Stimulated activated naive CD8-positive, alpha-beta T cell treated with anti-CD3 and anti-CD28 coated beads, Interleukin-15, amount 100 ng/mL, for 72 hours (primary cell): Measurements from ENCODE around the gene SLC6A11.

Experiments
- ATAC-seq: fragments of 150-1000 bp; cut with Tn5 transposase; 2 replicates; pipeline ENCODE4 v1.10.0; 2021; ENCODE audit warnings: mild to moderate bottlenecking, moderate library complexity
- DNase-seq, 2 donors: peaks; one replicate each; pipeline ENCODE4 v3.0.0; 2021 to 2022
- H3K27ac Mint-ChIP-seq, 2 donors: one replicate each; pipeline ENCODE4 v1.8.0; 2022; ENCODE audit warnings: mild to moderate bottlenecking in 2 of 2, mixed read lengths in 2 of 2, moderate library complexity in 2 of 2
- H3K27me3 Mint-ChIP-seq: one replicate; pipeline ENCODE4 v1.8.0; 2022; ENCODE audit warnings: mixed read lengths
- H3K4me1 Mint-ChIP-seq: one replicate; pipeline ENCODE4 v1.8.0; 2022; ENCODE audit warnings: mild to moderate bottlenecking, mixed read lengths
- H3K4me3 Mint-ChIP-seq, 2 donors: one replicate each; pipeline ENCODE4 v1.8.0; 2022; ENCODE audit warnings: mild to moderate bottlenecking in 2 of 2, mixed read lengths in 2 of 2, moderate library complexity in 1 of 2
- H3K9me3 Mint-ChIP-seq, 2 donors: one replicate each; pipeline ENCODE4 v1.8.0; 2022; ENCODE audit warnings: mixed read lengths in 2 of 2

Gene SLC6A11

GRCh38 chr3:10936686-10937085, 120.7 kb downstream of the SLC6A11 start:
- no peaks in the 10 kb centered on the region for H3K4me1 Mint-ChIP-seq
- peaks cover 15% of the 10 kb centered on the region for H3K27me3 Mint-ChIP-seq
- DNase-seq (no peak), ATAC-seq (no peak)
- H3K9me3 Mint-ChIP-seq = peaks cover 0 to under 1% of the 10 kb centered on the region in 2 donors
- no peak overlapping the region for H3K4me3 Mint-ChIP-seq
- H3K27ac Mint-ChIP-seq = no peak overlapping the region

DNA sequence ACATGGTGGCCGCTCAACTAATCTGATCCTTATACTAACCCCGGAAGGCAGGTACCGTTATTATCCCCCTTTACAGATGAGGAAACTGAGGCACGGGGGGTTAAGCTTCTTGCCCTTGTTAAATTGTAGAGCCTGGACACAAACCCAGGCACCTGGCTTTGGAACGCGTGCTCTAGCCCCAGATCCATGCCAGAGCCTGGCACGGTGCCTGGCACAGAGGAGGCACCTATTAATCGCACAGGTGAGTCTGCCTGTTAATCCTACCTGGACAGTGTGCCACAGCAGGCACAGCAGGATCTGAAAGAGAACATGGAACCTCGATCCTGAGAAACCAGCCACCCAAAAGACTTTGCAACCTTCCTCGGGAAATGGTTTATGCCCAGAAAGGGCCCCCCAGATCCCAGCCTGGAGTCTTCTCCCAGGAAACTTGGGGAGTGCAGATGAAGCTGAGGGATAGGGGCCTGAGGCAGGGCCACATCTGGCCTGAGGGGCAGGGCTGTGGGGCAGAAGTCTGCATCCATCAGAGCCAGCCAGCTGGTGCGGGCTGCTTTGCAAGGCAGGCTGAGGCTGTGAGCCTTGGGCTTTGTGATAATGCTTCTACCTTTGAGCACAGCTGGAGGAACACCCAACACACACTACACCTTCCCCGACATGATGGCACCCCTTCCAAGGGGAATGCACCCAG, 121.3 kb downstream of the SLC6A11 start:
- no peak for ATAC-seq
- Mint-ChIP-seq H3K9me3 (peaks cover 0 to 6% of the 10 kb centered on the region in 2 donors), H3K27ac (no peak overlapping the region), H3K27me3 (peaks cover 13% of the 10 kb centered on the region), H3K4me3 (no peak overlapping the region), H3K4me1 (no peaks in the 10 kb centered on the region)
- no peak for DNase-seq

DNA sequence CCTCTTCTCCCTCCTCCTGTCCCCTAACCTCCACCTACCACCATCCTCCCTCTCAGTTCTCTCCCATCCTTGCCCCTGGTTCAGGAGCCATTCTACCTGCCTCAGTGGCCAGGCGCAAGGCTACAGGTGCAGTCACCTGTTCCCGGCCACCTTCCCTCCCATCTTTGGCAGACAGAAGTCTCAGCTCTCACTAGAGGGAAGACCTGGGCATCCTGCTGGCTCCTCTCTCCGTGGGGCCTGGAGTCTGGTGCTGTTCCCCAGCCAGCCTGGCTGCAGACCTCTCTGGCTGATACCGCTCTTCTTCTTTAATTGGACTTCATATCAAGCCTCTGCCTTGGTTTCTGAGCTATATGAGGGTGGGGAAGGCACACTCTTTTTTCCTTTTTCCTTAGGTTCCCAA, 123.5 kb downstream of the SLC6A11 start:
- Mint-ChIP-seq H3K9me3 (peaks cover 0 to 13% of the 10 kb centered on the region in 2 donors), H3K27ac (no peak overlapping the region), H3K4me1 (no peaks in the 10 kb centered on the region), H3K4me3 (no peak overlapping the region), H3K27me3 (peaks cover 14% of the 10 kb centered on the region)
- no peak for ATAC-seq
- no peak for DNase-seq

- no peak for ATAC-seq
These were observed 124.1 kb downstream of the SLC6A11 start for GRCh38 chr3:10940106-10940505.

GRCh38 chr3:10941972-10942371, 125.9 kb downstream of the SLC6A11 start:
- no peak overlapping the region for H3K4me3 Mint-ChIP-seq
- DNase-seq (peak; percentile 11 to 20), ATAC-seq (no peak)
- H3K4me1 Mint-ChIP-seq = no peaks in the 10 kb centered on the region
- no peak overlapping the region for H3K27ac Mint-ChIP-seq
- peaks cover 24% of the 10 kb centered on the region for H3K27me3 Mint-ChIP-seq
- H3K9me3 Mint-ChIP-seq = peaks cover 0 to 13% of the 10 kb centered on the region in 2 donors

More at GRCh38 chr3:10940106-10940505, 124.1 kb downstream of the SLC6A11 start:
- Mint-ChIP-seq H3K4me1 (no peaks in the 10 kb centered on the region), H3K27me3 (peaks cover 20% of the 10 kb centered on the region), H3K4me3 (no peak overlapping the region), H3K27ac (no peak overlapping the region), H3K9me3 (peaks cover 0 to 13% of the 10 kb centered on the region in 2 donors)
- DNase-seq = no peak

GRCh38 chr3:10942690-10943205, 126.7 kb downstream of the SLC6A11 start:
- peaks cover 0 to 13% of the 10 kb centered on the region in 2 donors for H3K9me3 Mint-ChIP-seq
- no peak overlapping the region for H3K27ac Mint-ChIP-seq
- H3K4me1 Mint-ChIP-seq = no peaks in the 10 kb centered on the region
- DNase-seq = no peak
- no peak for ATAC-seq
- H3K4me3 Mint-ChIP-seq = no peak overlapping the region
- peaks cover 24% of the 10 kb centered on the region for H3K27me3 Mint-ChIP-seq

DNA sequence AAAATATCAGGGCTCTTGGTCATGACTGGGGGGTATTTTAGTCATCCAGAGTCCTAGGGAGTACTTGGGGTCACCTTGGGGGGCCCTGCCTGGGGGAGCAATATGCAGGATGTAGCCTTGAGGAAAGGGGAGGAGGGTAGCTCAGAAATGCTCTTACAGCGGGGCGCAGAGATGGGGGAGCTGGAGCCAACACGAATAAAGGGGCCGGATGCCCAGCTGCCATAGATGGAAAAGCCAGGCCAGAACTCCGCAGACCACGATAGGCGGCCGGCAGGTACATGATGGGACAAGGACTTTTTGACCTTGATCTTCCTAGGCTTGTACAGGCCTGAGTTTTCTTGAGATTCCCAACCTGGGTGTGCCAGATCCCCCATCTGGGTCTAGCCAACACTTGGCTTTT, 128.8 kb downstream of the SLC6A11 start:
- Mint-ChIP-seq H3K4me3 (no peak overlapping the region), H3K9me3 (peaks cover 0 to 13% of the 10 kb centered on the region in 2 donors), H3K4me1 (no peaks in the 10 kb centered on the region), H3K27ac (no peak overlapping the region), H3K27me3 (peaks cover 25% of the 10 kb centered on the region)
- ATAC-seq = no peak
- no peak for DNase-seq

GRCh38 chr3:10945683-10946287, 129.8 kb downstream of the SLC6A11 start:
- Mint-ChIP-seq H3K27me3 (peaks cover 25% of the 10 kb centered on the region), H3K27ac (no peak overlapping the region), H3K4me3 (no peak overlapping the region), H3K4me1 (no peaks in the 10 kb centered on the region), H3K9me3 (peaks cover 0 to 13% of the 10 kb centered on the region in 2 donors)
- DNase-seq (peak; percentile 52 to 53), ATAC-seq (peak; percentile 72)

DNA sequence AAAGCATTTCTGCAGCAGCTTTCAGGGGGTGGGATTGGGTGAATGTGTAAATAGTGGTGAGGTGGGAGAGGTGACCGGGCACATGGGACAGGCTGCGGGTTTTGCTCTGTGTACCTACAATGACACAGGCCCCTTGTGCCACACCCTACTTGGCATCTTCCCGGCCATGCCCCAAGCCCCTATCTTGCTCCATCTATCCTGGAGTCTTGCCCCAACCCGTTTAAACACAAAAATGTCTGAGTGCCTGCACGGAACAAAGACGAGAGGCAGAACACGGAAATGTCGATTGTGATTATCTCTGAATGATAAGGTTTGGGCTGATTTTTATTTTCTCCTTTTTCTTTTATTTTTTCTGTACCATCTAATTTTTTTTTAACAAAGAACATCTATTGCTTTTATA, 130.5 kb downstream of the SLC6A11 start:
- peaks cover 25% of the 10 kb centered on the region for H3K27me3 Mint-ChIP-seq
- H3K9me3 Mint-ChIP-seq = peaks cover 0 to 13% of the 10 kb centered on the region in 2 donors
- no peak overlapping the region for H3K27ac Mint-ChIP-seq
- no peak overlapping the region for H3K4me3 Mint-ChIP-seq
- DNase-seq (no peak), ATAC-seq (no peak)
- no peaks in the 10 kb centered on the region for H3K4me1 Mint-ChIP-seq

DNA sequence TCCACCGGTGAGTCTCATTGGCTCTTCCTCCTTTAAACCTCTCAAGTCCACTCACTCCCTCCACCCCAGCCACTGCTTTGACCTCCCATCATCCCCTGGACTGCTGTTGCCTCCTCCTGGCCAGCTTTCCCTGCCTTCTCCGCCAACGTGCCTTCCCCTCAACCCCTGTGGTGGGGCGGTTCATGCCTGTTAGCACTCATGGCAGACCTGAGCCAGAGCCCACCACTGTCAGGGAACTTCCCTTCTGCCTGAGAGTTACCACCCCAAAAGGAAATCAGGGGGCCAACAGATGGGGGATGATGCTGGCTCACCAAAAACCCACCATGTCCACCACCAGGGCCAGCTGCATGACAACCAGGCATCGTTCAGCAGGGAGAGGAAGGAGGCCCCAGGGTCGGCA, 132.3 kb downstream of the SLC6A11 start:
- no peak overlapping the region for H3K4me3 Mint-ChIP-seq
- ATAC-seq (no peak), DNase-seq (no peak)
- no peaks in the 10 kb centered on the region for H3K4me1 Mint-ChIP-seq
- H3K9me3 Mint-ChIP-seq = no peaks in the 10 kb centered on the region
- no peak overlapping the region for H3K27ac Mint-ChIP-seq
- peaks cover 25% of the 10 kb centered on the region for H3K27me3 Mint-ChIP-seq

GRCh38 chr3:10949197-10949596, 133.2 kb downstream of the SLC6A11 start:
- no peak overlapping the region for H3K4me3 Mint-ChIP-seq
- H3K9me3 Mint-ChIP-seq = no peaks in the 10 kb centered on the region

GRCh38 chr3:10950476-10951294, 134.7 kb downstream of the SLC6A11 start:
- Mint-ChIP-seq H3K4me3 (no peak overlapping the region), H3K4me1 (no peaks in the 10 kb centered on the region), H3K27ac (no peak overlapping the region), H3K27me3 (peaks cover 11% of the 10 kb centered on the region), H3K9me3 (no peaks in the 10 kb centered on the region)
- DNase-seq = no peak
- no peak for ATAC-seq

More at GRCh38 chr3:10949197-10949596, 133.2 kb downstream of the SLC6A11 start:
- DNase-seq (no peak), ATAC-seq (no peak)
- Mint-ChIP-seq H3K27me3 (peaks cover 22% of the 10 kb centered on the region), H3K4me1 (no peaks in the 10 kb centered on the region), H3K27ac (no peak overlapping the region)

GRCh38 chr3:10951295-10951926, 135.4 kb downstream of the SLC6A11 start:
- Mint-ChIP-seq H3K9me3 (no peaks in the 10 kb centered on the region), H3K27me3 (peaks cover 16% of the 10 kb centered on the region), H3K27ac (peak overlapping the region in 1 of 2 donors; percentile 2), H3K4me3 (no peak overlapping the region), H3K4me1 (no peaks in the 10 kb centered on the region)
- DNase-seq (no peak), ATAC-seq (no peak)

DNA sequence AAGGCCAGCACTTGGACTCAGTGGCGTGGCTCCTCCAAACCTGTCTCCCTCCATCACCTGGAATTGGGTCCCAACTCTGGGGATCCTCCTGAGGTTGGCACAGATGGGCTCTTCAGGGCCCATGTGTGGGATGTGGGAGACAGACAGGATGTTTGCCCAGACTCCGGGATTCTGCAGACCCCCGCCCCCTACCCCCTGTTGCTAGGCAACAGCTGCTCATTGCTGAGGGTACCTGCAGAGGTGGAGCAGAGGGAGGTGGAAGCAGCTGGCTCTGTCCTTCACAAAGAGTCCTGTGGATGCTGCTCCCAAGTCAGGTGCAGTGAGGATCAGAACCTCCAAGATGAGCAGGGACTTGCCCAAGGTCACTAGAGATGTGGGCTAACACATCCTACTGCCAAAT, 136.5 kb downstream of the SLC6A11 start:
- no peaks in the 10 kb centered on the region for H3K9me3 Mint-ChIP-seq

DNA sequence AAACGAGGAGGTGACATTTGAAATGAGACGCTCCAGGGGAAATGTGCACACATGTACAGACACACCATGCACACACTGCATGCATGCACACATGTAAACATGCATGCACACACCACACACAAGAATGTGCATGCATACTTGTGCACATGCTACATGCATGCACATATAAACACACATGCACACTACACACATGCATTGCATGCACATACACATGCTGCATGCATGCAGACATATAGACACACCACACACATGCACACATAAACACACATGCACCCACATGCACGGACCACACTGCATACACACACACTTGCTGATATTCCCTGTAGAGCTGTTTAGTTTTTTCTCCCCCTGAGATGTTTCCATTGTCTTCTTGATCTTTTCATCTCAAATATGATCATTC, 138.7 kb downstream of the SLC6A11 start:
- no peaks in the 10 kb centered on the region for H3K9me3 Mint-ChIP-seq
- peaks cover 8% of the 10 kb centered on the region for H3K27me3 Mint-ChIP-seq
- no peak for ATAC-seq
- no peak overlapping the region for H3K4me3 Mint-ChIP-seq
- no peak overlapping the region for H3K27ac Mint-ChIP-seq
- H3K4me1 Mint-ChIP-seq = no peaks in the 10 kb centered on the region
- DNase-seq = no peak

More for the DNA sequence above, 136.5 kb downstream of the SLC6A11 start:
- Mint-ChIP-seq H3K4me1 (no peaks in the 10 kb centered on the region), H3K27ac (no peak overlapping the region), H3K4me3 (no peak overlapping the region), H3K27me3 (peaks cover 16% of the 10 kb centered on the region)
- DNase-seq (no peak), ATAC-seq (no peak)
